Measurements from ENCODE around the gene BNC2.

BNC2 gene

DNA sequence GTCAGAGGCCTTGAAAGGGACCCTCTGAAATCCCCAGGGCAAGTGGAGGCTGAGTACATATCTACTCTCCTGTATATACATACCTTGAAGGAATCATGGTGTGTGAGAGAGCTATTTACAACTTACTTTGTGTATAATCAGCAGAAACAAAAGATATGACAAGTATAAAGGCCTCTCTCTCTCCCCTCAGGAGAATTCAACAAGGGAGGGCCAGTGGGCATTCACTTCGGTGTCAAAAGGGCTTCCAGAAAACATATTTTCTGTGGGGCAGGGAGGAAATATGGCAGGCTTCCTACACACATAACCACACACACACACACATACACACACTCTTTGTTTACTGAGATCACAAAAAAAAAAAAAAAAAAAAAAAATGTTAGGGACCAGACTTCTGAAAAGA, 181.7 kb downstream of the BNC2 start:
- no peaks in the 10 kb centered on the region for H3K79me2 ChIP-seq (ENCODE audit: low read length)
- H3K27ac ChIP-seq (ENCODE audit: low read length) = no peak overlapping the region
- no peaks in the 10 kb centered on the region for H3F3A ChIP-seq (ENCODE audit: insufficient read depth, low read length)
- H3K9ac ChIP-seq (ENCODE audit: low read length) = no peak overlapping the region
- H2AFZ ChIP-seq (ENCODE audit: low read length) = no peak overlapping the region
- no peaks in the 10 kb centered on the region for H3K4me1 ChIP-seq (ENCODE audit: low read length)
- H4K20me1 ChIP-seq (ENCODE audit: insufficient read depth, low read length) = no peaks in the 10 kb centered on the region
- H3K4me2 ChIP-seq (ENCODE audit: low read depth, low read length) = no peak overlapping the region
- H3K4me3 ChIP-seq (ENCODE audit: low read length) = no peak overlapping the region
- H3K36me3 ChIP-seq (replicated peaks; ENCODE audit: insufficient read depth, low read length) = no peaks in the 10 kb centered on the region
- no peaks in the 10 kb centered on the region for H3K27me3 ChIP-seq (replicated peaks; ENCODE audit: insufficient read depth, low read length)
- no peak for DNase-seq
- H3K9me2 ChIP-seq (replicated peaks; ENCODE audit: insufficient read depth, low read length) = no peaks in the 10 kb centered on the region
- no peaks in the 10 kb centered on the region for H3K9me3 ChIP-seq (replicated peaks; ENCODE audit: insufficient read depth, low read length)
- TF ChIP-seq EZH2 (optimal IDR thresholded peaks at IDR 0.05; ENCODE audit: low read depth, low read length) = no peak
- no peak for TF ChIP-seq EZH2phosphoT487 (IDR thresholded peaks at IDR 0.05; ENCODE audit: low read length)
- TF ChIP-seq, protein P1, sequence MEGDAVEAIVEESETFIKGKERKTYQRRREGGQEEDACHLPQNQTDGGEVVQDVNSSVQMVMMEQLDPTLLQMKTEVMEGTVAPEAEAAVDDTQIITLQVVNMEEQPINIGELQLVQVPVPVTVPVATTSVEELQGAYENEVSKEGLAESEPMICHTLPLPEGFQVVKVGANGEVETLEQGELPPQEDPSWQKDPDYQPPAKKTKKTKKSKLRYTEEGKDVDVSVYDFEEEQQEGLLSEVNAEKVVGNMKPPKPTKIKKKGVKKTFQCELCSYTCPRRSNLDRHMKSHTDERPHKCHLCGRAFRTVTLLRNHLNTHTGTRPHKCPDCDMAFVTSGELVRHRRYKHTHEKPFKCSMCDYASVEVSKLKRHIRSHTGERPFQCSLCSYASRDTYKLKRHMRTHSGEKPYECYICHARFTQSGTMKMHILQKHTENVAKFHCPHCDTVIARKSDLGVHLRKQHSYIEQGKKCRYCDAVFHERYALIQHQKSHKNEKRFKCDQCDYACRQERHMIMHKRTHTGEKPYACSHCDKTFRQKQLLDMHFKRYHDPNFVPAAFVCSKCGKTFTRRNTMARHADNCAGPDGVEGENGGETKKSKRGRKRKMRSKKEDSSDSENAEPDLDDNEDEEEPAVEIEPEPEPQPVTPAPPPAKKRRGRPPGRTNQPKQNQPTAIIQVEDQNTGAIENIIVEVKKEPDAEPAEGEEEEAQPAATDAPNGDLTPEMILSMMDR (IDR thresholded peaks at IDR 0.05; ENCODE audit: low read length) = no peak

DNA sequence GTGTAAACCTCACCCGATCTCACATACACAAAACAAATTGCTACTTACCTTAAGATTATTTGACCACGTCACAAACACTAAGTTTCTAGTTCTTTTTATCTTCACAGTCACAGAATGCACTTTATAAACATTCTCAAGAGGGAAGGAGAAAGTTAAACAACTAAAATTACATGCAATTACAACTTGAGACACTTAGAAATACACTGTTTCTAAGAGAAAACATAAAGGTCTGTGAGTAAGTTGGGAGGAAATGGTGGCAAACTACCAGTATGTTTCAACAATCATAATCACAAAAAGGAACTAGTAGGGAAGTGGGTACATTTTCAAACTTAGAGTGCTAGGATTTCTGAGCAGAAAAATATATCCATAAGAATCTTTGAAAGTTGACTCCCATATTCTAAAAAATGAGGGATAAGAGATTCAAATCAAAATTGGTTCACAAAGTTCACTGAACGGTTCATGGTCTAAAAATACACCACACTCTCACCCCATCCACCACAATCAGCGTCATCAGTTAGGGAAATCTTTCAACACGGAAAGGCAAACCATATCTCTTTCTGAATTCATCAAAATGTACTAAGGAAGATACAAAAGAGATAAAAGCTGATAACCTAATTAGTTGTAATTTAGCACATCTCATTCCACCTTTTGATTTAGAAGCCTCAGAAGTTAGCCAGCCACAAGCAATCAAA, 182.6 kb downstream of the BNC2 start:
- Histone ChIP-seq H3K9me2 (replicated peaks; ENCODE audit: insufficient read depth, low read length) (no peaks in the 10 kb centered on the region), H2AFZ (ENCODE audit: low read length) (no peak overlapping the region), H3K79me2 (ENCODE audit: low read length) (no peaks in the 10 kb centered on the region), H3K4me1 (ENCODE audit: low read length) (no peaks in the 10 kb centered on the region), H3K36me3 (replicated peaks; ENCODE audit: insufficient read depth, low read length) (no peaks in the 10 kb centered on the region), H3F3A (ENCODE audit: insufficient read depth, low read length) (no peaks in the 10 kb centered on the region), H3K4me3 (ENCODE audit: low read length) (no peak overlapping the region), H4K20me1 (ENCODE audit: insufficient read depth, low read length) (no peaks in the 10 kb centered on the region), H3K9ac (ENCODE audit: low read length) (no peak overlapping the region), H3K9me3 (replicated peaks; ENCODE audit: insufficient read depth, low read length) (no peaks in the 10 kb centered on the region), H3K4me2 (ENCODE audit: low read depth, low read length) (no peak overlapping the region), H3K27me3 (replicated peaks; ENCODE audit: insufficient read depth, low read length) (no peaks in the 10 kb centered on the region), H3K27ac (ENCODE audit: low read length) (no peak overlapping the region)
- DNase-seq = no peak
- TF ChIP-seq EZH2 (optimal IDR thresholded peaks at IDR 0.05; ENCODE audit: low read depth, low read length) (no peak), EZH2phosphoT487 (IDR thresholded peaks at IDR 0.05; ENCODE audit: low read length) (no peak)
- TF ChIP-seq, protein P1 (IDR thresholded peaks at IDR 0.05; ENCODE audit: low read length) = no peak

DNA sequence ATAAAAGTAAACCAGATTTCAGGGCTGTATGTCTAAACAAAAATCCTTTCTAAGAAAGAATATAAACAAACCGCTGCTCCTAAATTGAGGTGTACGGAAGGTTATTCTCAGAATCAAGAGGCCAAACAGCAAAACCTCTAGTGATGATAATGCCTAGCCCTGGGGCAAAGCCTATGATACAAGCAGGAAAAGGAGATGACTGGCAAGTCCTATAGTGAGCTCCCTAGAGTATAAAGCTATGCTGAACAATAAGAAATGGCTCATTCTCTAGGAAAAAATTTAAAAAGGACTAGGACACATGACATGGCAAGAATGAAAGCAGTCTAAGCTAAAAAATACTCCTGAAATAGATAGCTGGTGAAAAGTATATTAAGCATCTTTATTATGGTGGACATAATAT, 187.1 kb downstream of the BNC2 start:
- H3F3A ChIP-seq (ENCODE audit: insufficient read depth, low read length) = no peaks in the 10 kb centered on the region

More for the DNA sequence above, 187.1 kb downstream of the BNC2 start:
- Histone ChIP-seq H3K9me2 (replicated peaks; ENCODE audit: insufficient read depth, low read length) (no peaks in the 10 kb centered on the region), H3K36me3 (replicated peaks; ENCODE audit: insufficient read depth, low read length) (no peaks in the 10 kb centered on the region), H3K4me2 (ENCODE audit: low read depth, low read length) (no peak overlapping the region), H3K27me3 (replicated peaks; ENCODE audit: insufficient read depth, low read length) (no peaks in the 10 kb centered on the region), H2AFZ (ENCODE audit: low read length) (no peak overlapping the region), H3K27ac (ENCODE audit: low read length) (no peak overlapping the region), H3K79me2 (ENCODE audit: low read length) (no peaks in the 10 kb centered on the region), H4K20me1 (ENCODE audit: insufficient read depth, low read length) (no peaks in the 10 kb centered on the region), H3K9ac (ENCODE audit: low read length) (no peak overlapping the region), H3K4me3 (ENCODE audit: low read length) (no peak overlapping the region), H3K4me1 (ENCODE audit: low read length) (no peaks in the 10 kb centered on the region), H3K9me3 (replicated peaks; ENCODE audit: insufficient read depth, low read length) (no peaks in the 10 kb centered on the region)
- DNase-seq = no peak
- no peak for TF ChIP-seq EZH2 (optimal IDR thresholded peaks at IDR 0.05; ENCODE audit: low read depth, low read length)
- no peak for TF ChIP-seq EZH2phosphoT487 (IDR thresholded peaks at IDR 0.05; ENCODE audit: low read length)
- TF ChIP-seq, protein P1 (IDR thresholded peaks at IDR 0.05; ENCODE audit: low read length) = no peak

Data from MM.1S (cell line).